WTC11 (cell line): Measurements from ENCODE around the gene TUBA1B.

Experiments used
- CREM ChIP-seq: sonication (generic); formaldehyde crosslinking; IDR thresholded peaks from 2 replicates; pipeline ENCODE4 v1.8.1; 2022; ENCODE audit warnings: mild to moderate bottlenecking, missing genetic modification reagents, moderate library complexity
- MYBL2 ChIP-seq: sonication (generic); formaldehyde crosslinking; IDR thresholded peaks from 2 replicates; pipeline ENCODE4 v1.8.1; 2023; ENCODE audit warnings: mild to moderate bottlenecking, moderate library complexity, missing genetic modification reagents
- NR3C1 ChIP-seq: sonication (generic); formaldehyde crosslinking; conservative IDR thresholded peaks from 2 replicates; pipeline ENCODE4 v1.8.1; 2023; ENCODE audit warnings: low read depth, mild to moderate bottlenecking, missing genetic modification reagents
- SMAD4 ChIP-seq: sonication (generic); formaldehyde crosslinking; IDR thresholded peaks from 2 replicates; pipeline ENCODE4 v1.8.0; 2022; ENCODE audit warnings: mild to moderate bottlenecking, missing genetic modification reagents
- TEAD1 ChIP-seq: sonication (generic); formaldehyde crosslinking; IDR thresholded peaks from 2 replicates; pipeline ENCODE4 v1.8.0; 2022; ENCODE audit warnings: mild to moderate bottlenecking, missing genetic modification reagents
- ZNF121 ChIP-seq: sonication (generic); formaldehyde crosslinking; IDR thresholded peaks from 2 replicates; pipeline ENCODE4 v1.8.0; 2023; ENCODE audit warnings: missing genetic modification reagents
- ZNF416 ChIP-seq: fragments of 250-450 bp; sonication (Bioruptor Pico); IDR thresholded peaks from 2 replicates; pipeline ENCODE4 v1.9.0; 2021; ENCODE audit warnings: mild to moderate bottlenecking, inconsistent platforms
- TF ChIP-seq, protein P1 (sequence below): fragments of 200-600 bp; IDR thresholded peaks from 2 replicates; pipeline ENCODE4 v1.8.0; 2022; ENCODE audit warnings: antibody characterized with exemption
- TF ChIP-seq, protein P2 (sequence below): sonication (generic); formaldehyde crosslinking; conservative IDR thresholded peaks from 2 replicates; pipeline ENCODE4 v1.8.1; 2022; ENCODE audit warnings: mild to moderate bottlenecking, missing genetic modification reagents
- TF ChIP-seq, protein P3 (sequence below): sonication (generic); formaldehyde crosslinking; IDR thresholded peaks from 2 replicates; pipeline ENCODE4 v1.8.1; 2023; ENCODE audit warnings: mild to moderate bottlenecking, missing genetic modification reagents, moderate library complexity
- TF ChIP-seq, protein P4 (sequence below): sonication (generic); formaldehyde crosslinking; IDR thresholded peaks from 2 replicates; pipeline ENCODE4 v1.8.1; 2023; ENCODE audit warnings: mild to moderate bottlenecking, missing genetic modification reagents, moderate library complexity
- TF ChIP-seq, protein P5 (sequence below): sonication (generic); formaldehyde crosslinking; IDR thresholded peaks from 2 replicates; pipeline ENCODE4 v1.8.0; 2022; ENCODE audit warnings: mild to moderate bottlenecking, missing genetic modification reagents
- TF ChIP-seq, protein P6 (sequence below): sonication (generic); formaldehyde crosslinking; IDR thresholded peaks from 2 replicates; pipeline ENCODE4 v1.8.1; 2023; ENCODE audit warnings: mild to moderate bottlenecking, moderate library complexity, missing genetic modification reagents

DNA sequence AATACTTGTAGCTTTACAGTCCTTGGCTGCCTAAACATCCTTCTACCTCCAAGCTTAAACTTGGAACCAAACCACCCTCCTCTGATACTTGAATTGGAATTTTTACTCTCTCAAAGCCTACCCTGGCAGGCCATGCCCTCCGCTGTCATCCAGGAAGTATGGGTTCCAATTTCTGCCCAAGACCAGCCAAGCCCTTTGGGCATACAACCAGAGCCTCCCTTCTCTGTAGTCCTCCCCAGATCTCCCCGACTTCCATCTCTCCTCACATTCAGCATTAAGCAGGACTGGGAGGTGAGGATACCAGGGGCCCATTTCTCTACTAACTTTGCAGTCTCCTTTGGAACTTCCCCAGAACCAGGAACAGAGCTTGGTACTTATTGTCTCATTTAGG lies 36.2 kb downstream of the TUBA1B start:
- TF ChIP-seq CREM (CRISPR knock-in tag) (no peak), MYBL2 (CRISPR knock-in tag) (no peak), ZNF121 (CRISPR knock-in tag) (no peak), NR3C1 (CRISPR knock-in tag) (no peak), TEAD1 (CRISPR knock-in tag) (no peak), ZNF416 (no peak), SMAD4 (CRISPR knock-in tag) (no peak)
- TF ChIP-seq, protein P1, sequence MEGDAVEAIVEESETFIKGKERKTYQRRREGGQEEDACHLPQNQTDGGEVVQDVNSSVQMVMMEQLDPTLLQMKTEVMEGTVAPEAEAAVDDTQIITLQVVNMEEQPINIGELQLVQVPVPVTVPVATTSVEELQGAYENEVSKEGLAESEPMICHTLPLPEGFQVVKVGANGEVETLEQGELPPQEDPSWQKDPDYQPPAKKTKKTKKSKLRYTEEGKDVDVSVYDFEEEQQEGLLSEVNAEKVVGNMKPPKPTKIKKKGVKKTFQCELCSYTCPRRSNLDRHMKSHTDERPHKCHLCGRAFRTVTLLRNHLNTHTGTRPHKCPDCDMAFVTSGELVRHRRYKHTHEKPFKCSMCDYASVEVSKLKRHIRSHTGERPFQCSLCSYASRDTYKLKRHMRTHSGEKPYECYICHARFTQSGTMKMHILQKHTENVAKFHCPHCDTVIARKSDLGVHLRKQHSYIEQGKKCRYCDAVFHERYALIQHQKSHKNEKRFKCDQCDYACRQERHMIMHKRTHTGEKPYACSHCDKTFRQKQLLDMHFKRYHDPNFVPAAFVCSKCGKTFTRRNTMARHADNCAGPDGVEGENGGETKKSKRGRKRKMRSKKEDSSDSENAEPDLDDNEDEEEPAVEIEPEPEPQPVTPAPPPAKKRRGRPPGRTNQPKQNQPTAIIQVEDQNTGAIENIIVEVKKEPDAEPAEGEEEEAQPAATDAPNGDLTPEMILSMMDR: no peak
- TF ChIP-seq, protein P2, sequence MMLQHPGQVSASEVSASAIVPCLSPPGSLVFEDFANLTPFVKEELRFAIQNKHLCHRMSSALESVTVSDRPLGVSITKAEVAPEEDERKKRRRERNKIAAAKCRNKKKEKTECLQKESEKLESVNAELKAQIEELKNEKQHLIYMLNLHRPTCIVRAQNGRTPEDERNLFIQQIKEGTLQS: no peak
- TF ChIP-seq, protein P3, sequence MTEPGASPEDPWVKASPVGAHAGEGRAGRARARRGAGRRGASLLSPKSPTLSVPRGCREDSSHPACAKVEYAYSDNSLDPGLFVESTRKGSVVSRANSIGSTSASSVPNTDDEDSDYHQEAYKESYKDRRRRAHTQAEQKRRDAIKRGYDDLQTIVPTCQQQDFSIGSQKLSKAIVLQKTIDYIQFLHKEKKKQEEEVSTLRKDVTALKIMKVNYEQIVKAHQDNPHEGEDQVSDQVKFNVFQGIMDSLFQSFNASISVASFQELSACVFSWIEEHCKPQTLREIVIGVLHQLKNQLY (CRISPR knock-in tag): no peak
- TF ChIP-seq, protein P4, sequence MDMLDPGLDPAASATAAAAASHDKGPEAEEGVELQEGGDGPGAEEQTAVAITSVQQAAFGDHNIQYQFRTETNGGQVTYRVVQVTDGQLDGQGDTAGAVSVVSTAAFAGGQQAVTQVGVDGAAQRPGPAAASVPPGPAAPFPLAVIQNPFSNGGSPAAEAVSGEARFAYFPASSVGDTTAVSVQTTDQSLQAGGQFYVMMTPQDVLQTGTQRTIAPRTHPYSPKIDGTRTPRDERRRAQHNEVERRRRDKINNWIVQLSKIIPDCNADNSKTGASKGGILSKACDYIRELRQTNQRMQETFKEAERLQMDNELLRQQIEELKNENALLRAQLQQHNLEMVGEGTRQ (CRISPR knock-in tag): no peak
- TF ChIP-seq, protein P5, sequence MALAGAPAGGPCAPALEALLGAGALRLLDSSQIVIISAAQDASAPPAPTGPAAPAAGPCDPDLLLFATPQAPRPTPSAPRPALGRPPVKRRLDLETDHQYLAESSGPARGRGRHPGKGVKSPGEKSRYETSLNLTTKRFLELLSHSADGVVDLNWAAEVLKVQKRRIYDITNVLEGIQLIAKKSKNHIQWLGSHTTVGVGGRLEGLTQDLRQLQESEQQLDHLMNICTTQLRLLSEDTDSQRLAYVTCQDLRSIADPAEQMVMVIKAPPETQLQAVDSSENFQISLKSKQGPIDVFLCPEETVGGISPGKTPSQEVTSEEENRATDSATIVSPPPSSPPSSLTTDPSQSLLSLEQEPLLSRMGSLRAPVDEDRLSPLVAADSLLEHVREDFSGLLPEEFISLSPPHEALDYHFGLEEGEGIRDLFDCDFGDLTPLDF (CRISPR knock-in tag): no peak
- TF ChIP-seq, protein P6, sequence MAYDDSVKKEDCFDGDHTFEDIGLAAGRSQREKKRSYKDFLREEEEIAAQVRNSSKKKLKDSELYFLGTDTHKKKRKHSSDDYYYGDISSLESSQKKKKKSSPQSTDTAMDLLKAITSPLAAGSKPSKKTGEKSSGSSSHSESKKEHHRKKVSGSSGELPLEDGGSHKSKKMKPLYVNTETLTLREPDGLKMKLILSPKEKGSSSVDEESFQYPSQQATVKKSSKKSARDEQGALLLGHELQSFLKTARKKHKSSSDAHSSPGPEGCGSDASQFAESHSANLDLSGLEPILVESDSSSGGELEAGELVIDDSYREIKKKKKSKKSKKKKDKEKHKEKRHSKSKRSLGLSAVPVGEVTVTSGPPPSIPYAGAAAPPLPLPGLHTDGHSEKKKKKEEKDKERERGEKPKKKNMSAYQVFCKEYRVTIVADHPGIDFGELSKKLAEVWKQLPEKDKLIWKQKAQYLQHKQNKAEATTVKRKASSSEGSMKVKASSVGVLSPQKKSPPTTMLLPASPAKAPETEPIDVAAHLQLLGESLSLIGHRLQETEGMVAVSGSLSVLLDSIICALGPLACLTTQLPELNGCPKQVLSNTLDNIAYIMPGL (CRISPR knock-in tag): no peak
